Upper lobe of left lung (tissue), 6 donors: Measurements from ENCODE around the gene CAB39. TPM values are rescaled to one million over a fixed set of nuclear protein-coding genes. Genes with fewer than 3 reads are reported as not detected.

ENCODE experiments used
- ATAC-seq, 2 donors: fragments of 200-7000 bp; cut with Tn5 transposase; one replicate each; pipeline ENCODE4 v1.9.1; 2022; ENCODE audit warnings: mild to moderate bottlenecking in 2 of 2, moderate library complexity in 2 of 2; ENCODE audit not compliant: low FRiP score in 2 of 2
- DNase-seq, 2 donors: peaks; one replicate each; pipeline ENCODE4 v3.0.0-alpha.2; 2019 to 2020
- H3K27ac ChIP-seq, 4 donors: fragments of 200-600 bp; sonication (generic); one replicate each; pipeline ENCODE4 v1.5.1; 2016 to 2019
- H3K27me3 ChIP-seq, 4 donors: fragments of 200-600 bp; sonication (generic); one replicate each; pipeline ENCODE4 v1.5.1; 2017 to 2019
- H3K36me3 ChIP-seq, 4 donors: fragments of 200-600 bp; sonication (generic); one replicate each; pipeline ENCODE4 v1.5.1; 2016 to 2019
- H3K4me1 ChIP-seq, 4 donors: fragments of 200-600 bp; sonication (generic); one replicate each; pipeline ENCODE4 v1.5.1; 2018 to 2019
- H3K4me3 ChIP-seq, 4 donors: fragments of 200-600 bp; sonication (generic); one replicate each; pipeline ENCODE4 v1.5.1; 2017 to 2019; ENCODE audit warnings: mild to moderate bottlenecking in 2 of 4, moderate library complexity in 1 of 4
- H3K9me3 ChIP-seq, 4 donors: fragments of 200-600 bp; sonication (generic); one replicate each; pipeline ENCODE4 v1.5.1; 2018 to 2019
- CTCF ChIP-seq, 6 experiments: fragments of 450-650 bp in 4 of 6; fragments of 200-600 bp in 2 of 6; sonication (generic) in 2 of 6; IDR thresholded peaks; one replicate each; pipeline ENCODE4 v1.5.1; 2016 to 2019; ENCODE audit warnings: antibody characterized with exemption in 6 of 6
- EP300 ChIP-seq, 4 donors: sonication (generic); formaldehyde crosslinking; IDR thresholded peaks; one replicate each; pipeline ENCODE4 v1.5.1; 2017; ENCODE audit warnings: antibody characterized with exemption in 4 of 4, control low read depth in 2 of 4
- POLR2A ChIP-seq, 4 donors: fragments of 450-650 bp; IDR thresholded peaks; one replicate each; pipeline ENCODE4 v1.5.1; 2016 to 2017; ENCODE audit warnings: antibody characterized with exemption in 4 of 4, mild to moderate bottlenecking in 2 of 4
- POLR2AphosphoS5 ChIP-seq, 2 donors: sonication (generic); formaldehyde crosslinking; IDR thresholded peaks; one replicate each; pipeline ENCODE4 v1.5.1; 2017; ENCODE audit warnings: antibody characterized with exemption in 2 of 2
- WGBS, 2 donors: methylation state at CpG; one replicate each; pipeline ENCODE4 v1.1.5; 2017 to 2018; 5-methylcytosine and 5-hydroxymethylcytosine counted together
- total RNA-seq, 6 donors: library from RNA; depleted of rRNA in 4 of 6; stranded (reverse); fragments of >200 nt in 4 of 6; gene quantifications; one replicate each; pipeline versions ENCODE4 v1.1.0 to v1.2.1, GENCODE V29; 2016 to 2021
- donor health status: DM: no; HTN: no; CAD: no; lungs with moderate emphysema.
- donor health status: DM: no; HTN: yes; CAD: no; lungs with severe emphysema.

Gene CAB39
- total RNA-seq, 6 donors from 2014 or later = 56.5 to 125 (median 76.7) TPM

- Histone ChIP-seq H3K4me3 (no peak overlapping the region), H3K36me3 (peaks cover 0 to 35% (median 16%) of the 10 kb centered on the region in 4 donors), H3K27me3 (no peaks in the 10 kb centered on the region), H3K9me3 (no peaks in the 10 kb centered on the region), H3K27ac (peak overlapping the region in 1 of 4 donors; percentile 1), H3K4me1 (peaks cover 22 to 40% (median 34%) of the 10 kb centered on the region in 4 donors)
- TF ChIP-seq POLR2A (IDR thresholded peaks at IDR 0.05) = no peak
- no peak for TF ChIP-seq POLR2AphosphoS5 (IDR thresholded peaks at IDR 0.05)
- no peak for TF ChIP-seq CTCF (IDR thresholded peaks at IDR 0.05)
- no peak for TF ChIP-seq EP300 (IDR thresholded peaks at IDR 0.05)
- peak in 1 of 2 donors; percentile 60 for ATAC-seq
- WGBS, 2 donors = 76 to 85% methylated on average over 4 of the region's 4 CpGs
- DNase-seq = no peak
Measured at GRCh38 chr2:230795856-230796255, 83.2 kb downstream of the CAB39 start.

GRCh38 chr2:230796280-230796862, 83.7 kb downstream of the CAB39 start:
- no peaks in the 10 kb centered on the region for H3K9me3 ChIP-seq
- TF ChIP-seq POLR2AphosphoS5 (IDR thresholded peaks at IDR 0.05) (no peak), POLR2A (IDR thresholded peaks at IDR 0.05) (no peak), CTCF (IDR thresholded peaks at IDR 0.05) (no peak), EP300 (IDR thresholded peaks at IDR 0.05) (no peak)
- 87 to 92% methylated on average over 4 of the region's 4 CpGs for WGBS, 2 donors
- H3K36me3 ChIP-seq = peaks cover 0 to 35% (median 17%) of the 10 kb centered on the region in 4 donors
- H3K4me3 ChIP-seq = no peak overlapping the region
- H3K27ac ChIP-seq = peak overlapping the region in 2 of 4 donors; percentile 1 to 20
- H3K27me3 ChIP-seq = no peaks in the 10 kb centered on the region
- DNase-seq (no peak), ATAC-seq (no peak)
- peaks cover 22 to 40% (median 34%) of the 10 kb centered on the region in 4 donors for H3K4me1 ChIP-seq

GRCh38 chr2:230797515-230798495, 85.2 kb downstream of the CAB39 start:
- peak overlapping the region in 2 of 4 donors; percentile 2 to 38 for H3K27ac ChIP-seq
- no peak overlapping the region for H3K4me3 ChIP-seq
- peak in 1 of 2 donors; percentile 55 for ATAC-seq
- no peaks in the 10 kb centered on the region for H3K27me3 ChIP-seq
- DNase-seq = peak in 1 of 2 donors; percentile 47
- 75 to 77% methylated on average over 8 of the region's 8 CpGs for WGBS, 2 donors
- H3K9me3 ChIP-seq = no peaks in the 10 kb centered on the region
- H3K36me3 ChIP-seq = peaks cover 0 to 38% (median 19%) of the 10 kb centered on the region in 4 donors
- no peak for TF ChIP-seq CTCF (IDR thresholded peaks at IDR 0.05)
- peaks cover 22 to 40% (median 34%) of the 10 kb centered on the region in 4 donors for H3K4me1 ChIP-seq

GRCh38 chr2:230798769-230799399, 86.2 kb downstream of the CAB39 start:
- no peak for DNase-seq
- H3K4me3 ChIP-seq = no peak overlapping the region
- WGBS, 2 donors = 46% methylated on average over 4 of the region's 4 CpGs
- TF ChIP-seq CTCF (IDR thresholded peaks at IDR 0.05) = peak; percentile 41 to 65 (median 54)
- TF ChIP-seq POLR2A (IDR thresholded peaks at IDR 0.05) = no peak
- no peak for TF ChIP-seq POLR2AphosphoS5 (IDR thresholded peaks at IDR 0.05)
- H3K36me3 ChIP-seq = peaks cover 0 to 40% (median 19%) of the 10 kb centered on the region in 4 donors
- peak in 1 of 2 donors; percentile 51 for ATAC-seq
- H3K4me1 ChIP-seq = peaks cover 13 to 33% (median 28%) of the 10 kb centered on the region in 4 donors
- no peaks in the 10 kb centered on the region for H3K27me3 ChIP-seq
- no peaks in the 10 kb centered on the region for H3K9me3 ChIP-seq
- no peak overlapping the region for H3K27ac ChIP-seq
